ENCODE results near the gene INPP1. TPM values are rescaled to one million over a fixed set of nuclear protein-coding genes. Genes with fewer than 3 reads are reported as not detected.

Gene INPP1
- total RNA-seq, 1 experiment from 2014 or later, result 2.3 TPM

GRCh38 chr2:190319555-190320498 is 23.6 kb upstream of the INPP1 start, which contains the start of gene HIBCH:
Gene HIBCH (minus strand): TSS chr2:190319826. CDS start chr2:190319750, 76 bp downstream.
- H3K27ac Mint-ChIP-seq, result peak within 1 kb of the TSS; percentile 90
- peak; percentile 98 for ATAC-seq
- POLR2A ChIA-PET, result interaction anchor here (1.0 to 1.6 kb wide), 4 partner anchors 24 to 562 kb away, joined by 3 to 4 read pairs (median 4); partner anchors contain the start of gene OSGEPL1
- H3K4me3 Mint-ChIP-seq, result peak within 1 kb of the TSS; percentile 95
- CTCF ChIA-PET, result interaction anchor here (0.6 to 1.8 kb wide), 22 partner anchors 10 to 733 kb away, joined by 3 to 9 read pairs (median 3); partner anchors contain the start of genes INPP1 and OSGEPL1
- H3K9me3 Mint-ChIP-seq, result no peaks in the 10 kb centered on the region
- DNase-seq (ENCODE audit: low spot score), result peak; percentile 99
- peaks cover 5% of the 10 kb centered on the region; the same call in 1 of the 2 replicates for H3K36me3 Mint-ChIP-seq
- H3K27me3 Mint-ChIP-seq (ENCODE audit: low read depth), result peaks cover 2% of the 10 kb centered on the region; the same call in 1 of the 2 replicates
- H3K4me1 Mint-ChIP-seq, result peaks cover 21% of the 10 kb centered on the region
- peak; percentile 84 for TF ChIP-seq FOXK1 (CRISPR knock-in tag; IDR thresholded peaks at IDR 0.05)
- TF ChIP-seq SMAD3 (CRISPR knock-in tag; IDR thresholded peaks at IDR 0.05; ENCODE audit: borderline replicate concordance), result 0 out of 2 replicates have a peak, but pooled peaks have one; percentile 32
- no peak for TF ChIP-seq ATF6 (CRISPR knock-in tag; IDR thresholded peaks at IDR 0.05)
- peak; percentile 98 for TF ChIP-seq ETV6 (CRISPR knock-in tag; IDR thresholded peaks at IDR 0.05)
- no peak for TF ChIP-seq GTF2I (CRISPR knock-in tag; conservative IDR thresholded peaks at IDR 0.05)
- peak; percentile 64 for TF ChIP-seq HMGXB4 (CRISPR knock-in tag; IDR thresholded peaks at IDR 0.05)
- no peak for TF ChIP-seq NFATC4 (CRISPR knock-in tag; IDR thresholded peaks at IDR 0.05)
- peak; percentile 52; the same call in 1 of the 2 replicates for TF ChIP-seq MAX (CRISPR knock-in tag; IDR thresholded peaks at IDR 0.05)
- no peak for TF ChIP-seq ATF1 (CRISPR knock-in tag; IDR thresholded peaks at IDR 0.05)
- TF ChIP-seq ZNF317 (CRISPR knock-in tag; IDR thresholded peaks at IDR 0.05; ENCODE audit: borderline replicate concordance, low read depth), result no peak
- TF ChIP-seq NR3C1 (CRISPR knock-in tag; conservative IDR thresholded peaks at IDR 0.05; ENCODE audit: low read depth), result no peak
- TF ChIP-seq NR2C2 (CRISPR knock-in tag; IDR thresholded peaks at IDR 0.05), result no peak
- TF ChIP-seq JUN (CRISPR knock-in tag; IDR thresholded peaks at IDR 0.05), result no peak
- no peak for TF ChIP-seq ZNF423 (CRISPR knock-in tag; IDR thresholded peaks at IDR 0.05)
- TF ChIP-seq ESRRA (CRISPR knock-in tag; IDR thresholded peaks at IDR 0.05; ENCODE audit: borderline replicate concordance), result no peak
- TF ChIP-seq, protein P1, sequence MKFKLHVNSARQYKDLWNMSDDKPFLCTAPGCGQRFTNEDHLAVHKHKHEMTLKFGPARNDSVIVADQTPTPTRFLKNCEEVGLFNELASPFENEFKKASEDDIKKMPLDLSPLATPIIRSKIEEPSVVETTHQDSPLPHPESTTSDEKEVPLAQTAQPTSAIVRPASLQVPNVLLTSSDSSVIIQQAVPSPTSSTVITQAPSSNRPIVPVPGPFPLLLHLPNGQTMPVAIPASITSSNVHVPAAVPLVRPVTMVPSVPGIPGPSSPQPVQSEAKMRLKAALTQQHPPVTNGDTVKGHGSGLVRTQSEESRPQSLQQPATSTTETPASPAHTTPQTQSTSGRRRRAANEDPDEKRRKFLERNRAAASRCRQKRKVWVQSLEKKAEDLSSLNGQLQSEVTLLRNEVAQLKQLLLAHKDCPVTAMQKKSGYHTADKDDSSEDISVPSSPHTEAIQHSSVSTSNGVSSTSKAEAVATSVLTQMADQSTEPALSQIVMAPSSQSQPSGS (CRISPR knock-in tag; IDR thresholded peaks at IDR 0.05; ENCODE audit: borderline replicate concordance, low read depth), result no peak
- TF ChIP-seq E2F4 (CRISPR knock-in tag; IDR thresholded peaks at IDR 0.05; ENCODE audit: borderline replicate concordance, low read depth), result no peak
- TF ChIP-seq, protein P2, sequence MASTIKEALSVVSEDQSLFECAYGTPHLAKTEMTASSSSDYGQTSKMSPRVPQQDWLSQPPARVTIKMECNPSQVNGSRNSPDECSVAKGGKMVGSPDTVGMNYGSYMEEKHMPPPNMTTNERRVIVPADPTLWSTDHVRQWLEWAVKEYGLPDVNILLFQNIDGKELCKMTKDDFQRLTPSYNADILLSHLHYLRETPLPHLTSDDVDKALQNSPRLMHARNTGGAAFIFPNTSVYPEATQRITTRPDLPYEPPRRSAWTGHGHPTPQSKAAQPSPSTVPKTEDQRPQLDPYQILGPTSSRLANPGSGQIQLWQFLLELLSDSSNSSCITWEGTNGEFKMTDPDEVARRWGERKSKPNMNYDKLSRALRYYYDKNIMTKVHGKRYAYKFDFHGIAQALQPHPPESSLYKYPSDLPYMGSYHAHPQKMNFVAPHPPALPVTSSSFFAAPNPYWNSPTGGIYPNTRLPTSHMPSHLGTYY (CRISPR knock-in tag; IDR thresholded peaks at IDR 0.05), result no peak
- TF ChIP-seq CREM (CRISPR knock-in tag; IDR thresholded peaks at IDR 0.05), result peak; percentile 84
- TF ChIP-seq ZNF416 (CRISPR knock-in tag; IDR thresholded peaks at IDR 0.05), result no peak
- no peak for TF ChIP-seq USF2 (CRISPR knock-in tag; IDR thresholded peaks at IDR 0.05)
- no peak for TF ChIP-seq ATF3 (CRISPR knock-in tag; conservative IDR thresholded peaks at IDR 0.05)
- no peak for TF ChIP-seq ZNF219 (CRISPR knock-in tag; IDR thresholded peaks at IDR 0.05; ENCODE audit: borderline replicate concordance)
- peak; percentile 35; the same call in 1 of the 2 replicates for TF ChIP-seq CTCF (IDR thresholded peaks at IDR 0.05)

Measured in WTC11 (cell line).